ENCODE results near the gene NCOA3.

Gene NCOA3

DNA sequence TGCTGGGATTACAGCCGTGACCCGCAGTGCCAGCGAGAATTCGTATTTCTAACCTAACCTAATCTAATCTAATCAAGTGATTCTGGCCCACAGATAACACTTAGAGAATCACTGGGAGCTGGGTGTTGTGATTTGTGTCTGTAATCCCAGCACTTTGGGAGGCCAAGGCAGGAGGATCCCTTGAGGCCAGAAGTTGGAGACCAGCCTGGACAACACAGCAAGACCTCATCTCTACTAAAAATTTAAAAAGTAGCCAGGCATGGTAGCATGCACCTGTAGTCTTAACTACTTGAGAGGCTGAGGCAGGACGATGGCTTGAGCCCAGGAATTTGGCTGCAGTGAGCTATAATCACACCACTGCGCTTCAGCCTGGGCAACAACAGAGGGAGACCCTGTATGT lies 21.4 kb upstream of the NCOA3 start:
- TF ChIP-seq, protein P1, sequence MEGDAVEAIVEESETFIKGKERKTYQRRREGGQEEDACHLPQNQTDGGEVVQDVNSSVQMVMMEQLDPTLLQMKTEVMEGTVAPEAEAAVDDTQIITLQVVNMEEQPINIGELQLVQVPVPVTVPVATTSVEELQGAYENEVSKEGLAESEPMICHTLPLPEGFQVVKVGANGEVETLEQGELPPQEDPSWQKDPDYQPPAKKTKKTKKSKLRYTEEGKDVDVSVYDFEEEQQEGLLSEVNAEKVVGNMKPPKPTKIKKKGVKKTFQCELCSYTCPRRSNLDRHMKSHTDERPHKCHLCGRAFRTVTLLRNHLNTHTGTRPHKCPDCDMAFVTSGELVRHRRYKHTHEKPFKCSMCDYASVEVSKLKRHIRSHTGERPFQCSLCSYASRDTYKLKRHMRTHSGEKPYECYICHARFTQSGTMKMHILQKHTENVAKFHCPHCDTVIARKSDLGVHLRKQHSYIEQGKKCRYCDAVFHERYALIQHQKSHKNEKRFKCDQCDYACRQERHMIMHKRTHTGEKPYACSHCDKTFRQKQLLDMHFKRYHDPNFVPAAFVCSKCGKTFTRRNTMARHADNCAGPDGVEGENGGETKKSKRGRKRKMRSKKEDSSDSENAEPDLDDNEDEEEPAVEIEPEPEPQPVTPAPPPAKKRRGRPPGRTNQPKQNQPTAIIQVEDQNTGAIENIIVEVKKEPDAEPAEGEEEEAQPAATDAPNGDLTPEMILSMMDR (IDR thresholded peaks at IDR 0.05; ENCODE audit: extremely low read depth, missing control alignments): no peak

GRCh38 chr20:47480705-47481104 lies 21.0 kb upstream of the NCOA3 start:
- TF ChIP-seq, protein P1 (IDR thresholded peaks at IDR 0.05; ENCODE audit: extremely low read depth, missing control alignments): no peak
- no peak for DNase-seq (ENCODE audit: low spot score)

More for the DNA sequence above, 21.4 kb upstream of the NCOA3 start:
- DNase-seq (ENCODE audit: low spot score): no peak

DNA sequence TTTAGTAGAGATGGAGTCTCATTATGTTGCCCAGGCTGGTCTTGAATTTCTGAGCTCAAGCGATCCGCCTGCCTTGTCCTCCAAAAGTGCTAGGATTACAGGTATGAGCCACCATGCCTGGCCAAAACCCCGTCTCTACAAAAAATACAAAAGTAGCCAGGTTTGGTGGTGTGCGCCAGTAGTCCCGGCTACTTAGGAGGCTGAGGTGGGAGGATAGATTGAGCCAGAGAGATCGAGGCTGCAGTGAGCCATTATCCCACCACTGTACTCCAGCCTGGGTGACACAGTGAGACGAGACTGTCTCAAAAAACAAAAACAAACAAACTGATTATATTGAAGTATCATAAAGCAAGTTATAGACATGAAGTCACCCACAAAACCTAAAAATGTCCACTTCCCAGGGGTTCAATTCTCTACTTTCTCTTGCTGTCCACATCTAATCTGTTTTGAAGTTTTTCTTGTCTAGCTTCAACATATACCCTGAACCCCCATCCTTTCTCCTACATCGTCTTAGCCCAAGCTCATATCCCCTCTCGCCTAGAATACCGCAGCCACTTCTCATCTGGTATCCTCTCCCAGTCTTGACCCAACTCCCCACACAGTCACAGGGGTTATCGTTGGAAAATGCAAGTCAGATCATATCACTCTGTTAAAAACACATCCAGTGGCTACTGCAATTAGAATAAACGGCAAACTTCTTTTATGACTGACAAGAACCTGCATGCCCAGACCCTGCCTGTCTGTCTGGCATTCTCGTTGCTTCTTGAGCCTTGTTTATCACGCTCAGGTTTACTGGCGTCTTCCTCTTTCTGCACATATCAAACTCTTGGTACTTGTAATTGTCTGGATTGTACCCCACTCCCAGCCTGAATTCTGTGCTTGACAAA lies 20.1 kb upstream of the NCOA3 start:
- TF ChIP-seq, protein P1 (IDR thresholded peaks at IDR 0.05; ENCODE audit: extremely low read depth, missing control alignments): no peak
- DNase-seq (ENCODE audit: low spot score): no peak

GRCh38 chr20:47482705-47483104 lies 19.0 kb upstream of the NCOA3 start:
- TF ChIP-seq, protein P1 (IDR thresholded peaks at IDR 0.05; ENCODE audit: extremely low read depth, missing control alignments): no peak
- no peak for DNase-seq (ENCODE audit: low spot score)

DNA sequence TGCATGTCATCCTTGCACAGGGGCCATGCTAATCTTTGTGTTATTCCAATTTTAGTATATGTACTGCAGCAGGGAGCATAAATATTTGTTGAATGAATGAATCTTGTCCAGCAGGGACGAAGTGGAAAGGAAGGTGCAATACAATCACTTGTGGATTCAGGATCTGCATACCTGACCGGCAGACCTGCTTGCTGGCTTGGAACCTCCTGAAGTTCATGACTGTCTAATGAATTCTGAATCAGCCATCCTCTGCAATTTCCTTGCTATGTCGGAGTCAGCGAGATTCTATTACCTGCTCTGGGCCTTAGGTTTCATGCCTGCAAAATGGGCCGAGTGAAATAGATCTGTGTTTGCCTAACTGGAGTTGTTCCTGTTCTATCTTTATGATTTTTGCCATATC lies 17.4 kb upstream of the NCOA3 start:
- TF ChIP-seq, protein P1 (IDR thresholded peaks at IDR 0.05; ENCODE audit: extremely low read depth, missing control alignments): no peak
- no peak for DNase-seq (ENCODE audit: low spot score)

DNA sequence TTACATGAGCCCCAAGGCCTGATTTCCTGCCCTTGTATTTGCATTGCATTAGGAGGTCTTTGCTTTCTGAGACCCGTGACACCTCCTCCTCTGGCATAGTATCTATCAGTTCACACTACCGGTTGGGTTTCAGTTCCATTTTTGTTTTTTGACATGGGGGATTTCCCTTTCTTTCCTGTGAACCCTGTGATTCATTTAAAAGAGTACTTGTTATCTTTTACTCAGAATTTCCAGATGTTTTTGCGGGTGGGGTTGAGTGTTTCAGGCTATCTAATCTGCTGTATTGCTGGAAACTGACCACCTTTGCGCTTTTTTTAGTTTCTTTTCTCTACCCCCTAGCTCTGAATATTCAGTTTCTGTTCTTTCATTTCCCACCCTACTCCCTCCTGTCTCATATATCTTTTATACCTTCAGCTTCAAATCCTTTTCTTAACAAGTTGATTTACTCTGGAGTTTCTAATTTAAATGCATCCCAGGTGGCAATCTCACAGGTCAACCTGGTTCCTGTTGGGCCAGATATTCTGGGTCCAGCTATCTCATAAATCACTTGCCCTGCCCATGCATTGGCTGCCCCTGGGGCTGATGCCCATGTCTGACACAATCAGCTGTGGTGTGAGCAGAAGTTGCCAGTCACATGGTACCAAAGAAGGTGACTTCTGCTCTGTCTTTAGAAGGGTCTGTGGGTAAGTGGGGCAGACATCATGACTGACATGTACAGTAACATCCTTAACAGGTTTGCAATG lies 14.3 kb upstream of the NCOA3 start:
- DNase-seq (ENCODE audit: low spot score): peak; percentile 66

More for the DNA sequence above, 14.3 kb upstream of the NCOA3 start:
- TF ChIP-seq, protein P1 (IDR thresholded peaks at IDR 0.05; ENCODE audit: extremely low read depth, missing control alignments): no peak

All from GM20000 (cell line).